Prostate gland (tissue), 2 donors: ENCODE results near the gene FIBP.

Experiments
- POLR2A ChIP-seq: fragments of 450-650 bp; IDR thresholded peaks from one replicate; pipeline ENCODE4 v1.6.1; 2016; ENCODE audit warnings: antibody characterized with exemption, mild to moderate bottlenecking
- POLR2AphosphoS5 ChIP-seq: sonication (generic); formaldehyde crosslinking; IDR thresholded peaks from one replicate; pipeline ENCODE4 v1.6.1; 2017; ENCODE audit warnings: antibody characterized with exemption
- TF ChIP-seq, protein P1 (sequence below), 4 experiments: fragments of 200-600 bp in 2 of 4; fragments of 450-650 bp in 2 of 4; sonication (generic) in 2 of 4; IDR thresholded peaks; 1 replicate in 3 of 4; 2 replicates in 1 of 4; pipeline ENCODE4 v1.5.1; 2016 to 2019; ENCODE audit warnings: antibody characterized with exemption in 4 of 4, mild to moderate bottlenecking in 2 of 4, moderate library complexity in 2 of 4

DNA sequence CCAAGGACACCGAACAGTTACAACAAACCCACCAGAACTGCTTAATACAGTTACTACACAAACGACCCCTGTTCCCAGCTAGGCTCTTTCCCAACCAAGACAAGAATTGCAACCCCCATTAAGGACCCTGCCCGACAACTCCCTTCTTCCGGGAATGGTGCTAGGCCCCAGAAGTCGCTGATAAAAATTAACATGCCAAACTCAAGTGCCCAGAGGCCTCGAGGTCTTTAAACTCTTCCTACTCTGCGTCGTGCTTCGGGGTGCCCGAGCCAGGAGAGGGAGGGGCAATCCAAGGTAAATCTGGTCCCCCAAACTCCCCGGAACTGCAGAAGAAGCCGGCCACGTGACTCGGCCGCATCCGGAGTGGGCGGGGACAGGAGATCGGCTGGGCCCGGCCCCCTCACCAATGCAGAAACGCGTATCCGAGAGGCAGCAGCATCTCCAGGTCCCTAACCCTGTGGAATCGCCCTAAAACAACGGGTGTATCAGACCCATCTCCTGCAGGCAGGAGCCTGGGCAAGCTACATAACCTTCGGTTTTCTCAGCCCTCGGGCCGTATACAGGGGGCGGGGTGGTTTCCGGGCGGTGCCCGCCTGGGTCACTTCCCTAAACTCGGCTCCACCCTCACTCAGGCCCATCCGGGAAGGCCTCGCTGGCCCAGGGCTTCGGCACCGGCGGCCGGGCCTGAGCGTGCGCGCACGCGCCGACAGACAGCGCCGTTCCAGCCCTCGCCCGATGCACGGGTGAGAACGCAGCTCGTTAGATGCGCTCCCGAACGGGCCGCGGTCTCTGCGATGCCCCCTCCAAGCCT, 31.4 kb downstream of the FIBP start:
- peak; percentile 75 for TF ChIP-seq POLR2A
- peak; percentile 81 for TF ChIP-seq POLR2AphosphoS5
- TF ChIP-seq, protein P1, sequence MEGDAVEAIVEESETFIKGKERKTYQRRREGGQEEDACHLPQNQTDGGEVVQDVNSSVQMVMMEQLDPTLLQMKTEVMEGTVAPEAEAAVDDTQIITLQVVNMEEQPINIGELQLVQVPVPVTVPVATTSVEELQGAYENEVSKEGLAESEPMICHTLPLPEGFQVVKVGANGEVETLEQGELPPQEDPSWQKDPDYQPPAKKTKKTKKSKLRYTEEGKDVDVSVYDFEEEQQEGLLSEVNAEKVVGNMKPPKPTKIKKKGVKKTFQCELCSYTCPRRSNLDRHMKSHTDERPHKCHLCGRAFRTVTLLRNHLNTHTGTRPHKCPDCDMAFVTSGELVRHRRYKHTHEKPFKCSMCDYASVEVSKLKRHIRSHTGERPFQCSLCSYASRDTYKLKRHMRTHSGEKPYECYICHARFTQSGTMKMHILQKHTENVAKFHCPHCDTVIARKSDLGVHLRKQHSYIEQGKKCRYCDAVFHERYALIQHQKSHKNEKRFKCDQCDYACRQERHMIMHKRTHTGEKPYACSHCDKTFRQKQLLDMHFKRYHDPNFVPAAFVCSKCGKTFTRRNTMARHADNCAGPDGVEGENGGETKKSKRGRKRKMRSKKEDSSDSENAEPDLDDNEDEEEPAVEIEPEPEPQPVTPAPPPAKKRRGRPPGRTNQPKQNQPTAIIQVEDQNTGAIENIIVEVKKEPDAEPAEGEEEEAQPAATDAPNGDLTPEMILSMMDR (IDR thresholded peaks at IDR 0.05): peak in 1 of 4 experiments; percentile 22
